ENCODE data around the gene STK10. TPM values are rescaled to one million over a fixed set of nuclear protein-coding genes. Genes with fewer than 3 reads are reported as not detected.
A peak's percentile ranks its signal among the peaks of the same experiment; 100 is the strongest.

Gene STK10
- total RNA-seq, 3 donors from 2014 or later (not counting 1 experiment from before 2014, with no cell fraction given), result 705 to 879 (median 783) TPM

DNA sequence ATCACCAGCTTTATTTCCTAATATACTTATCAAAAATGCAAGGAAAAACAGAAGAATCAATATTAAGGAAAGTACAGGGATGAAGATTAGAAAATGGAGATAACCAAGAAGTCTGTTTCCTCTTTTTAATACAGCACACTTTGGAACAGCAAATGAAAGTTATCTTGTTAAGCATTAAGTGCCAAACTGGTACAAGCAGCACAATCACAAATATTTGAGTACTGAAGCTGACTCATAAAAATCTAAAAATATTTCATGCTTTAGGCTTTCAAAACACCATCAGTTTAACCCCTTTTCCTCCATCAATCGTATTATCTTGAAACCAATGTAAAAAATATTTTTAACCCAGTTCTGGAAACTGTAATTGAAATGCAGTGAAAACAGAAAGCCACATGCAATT is 184.3 kb downstream of the STK10 start:
- peaks cover 64 to 75% of the 10 kb centered on the region in 2 donors for H3K4me1 Mint-ChIP-seq
- no peaks in the 10 kb centered on the region for H3K36me3 Mint-ChIP-seq
- H3K27ac Mint-ChIP-seq, result peak overlapping the region; percentile 63 to 67
- DNase-seq, result no peak
- Histone ChIP-seq H3K9me3 (ENCODE audit: control insufficient read depth, insufficient read depth, low read length) (no peaks in the 10 kb centered on the region), H3K27me3 (ENCODE audit: control insufficient read depth, insufficient read depth, low read length) (no peaks in the 10 kb centered on the region), H3K27ac (ENCODE audit: low read length) (no peak overlapping the region), H3K4me1 (ENCODE audit: control insufficient read depth, insufficient read depth, low read length) (peaks cover 26% of the 10 kb centered on the region), H3K36me3 (ENCODE audit: control insufficient read depth, insufficient read depth, low read length) (no peaks in the 10 kb centered on the region), H3K4me3 (ENCODE audit: low read length) (no peak overlapping the region)
- no peaks in the 10 kb centered on the region for H3K9me3 Mint-ChIP-seq
- TF ChIP-seq, protein P1, sequence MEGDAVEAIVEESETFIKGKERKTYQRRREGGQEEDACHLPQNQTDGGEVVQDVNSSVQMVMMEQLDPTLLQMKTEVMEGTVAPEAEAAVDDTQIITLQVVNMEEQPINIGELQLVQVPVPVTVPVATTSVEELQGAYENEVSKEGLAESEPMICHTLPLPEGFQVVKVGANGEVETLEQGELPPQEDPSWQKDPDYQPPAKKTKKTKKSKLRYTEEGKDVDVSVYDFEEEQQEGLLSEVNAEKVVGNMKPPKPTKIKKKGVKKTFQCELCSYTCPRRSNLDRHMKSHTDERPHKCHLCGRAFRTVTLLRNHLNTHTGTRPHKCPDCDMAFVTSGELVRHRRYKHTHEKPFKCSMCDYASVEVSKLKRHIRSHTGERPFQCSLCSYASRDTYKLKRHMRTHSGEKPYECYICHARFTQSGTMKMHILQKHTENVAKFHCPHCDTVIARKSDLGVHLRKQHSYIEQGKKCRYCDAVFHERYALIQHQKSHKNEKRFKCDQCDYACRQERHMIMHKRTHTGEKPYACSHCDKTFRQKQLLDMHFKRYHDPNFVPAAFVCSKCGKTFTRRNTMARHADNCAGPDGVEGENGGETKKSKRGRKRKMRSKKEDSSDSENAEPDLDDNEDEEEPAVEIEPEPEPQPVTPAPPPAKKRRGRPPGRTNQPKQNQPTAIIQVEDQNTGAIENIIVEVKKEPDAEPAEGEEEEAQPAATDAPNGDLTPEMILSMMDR (IDR thresholded peaks at IDR 0.05), result no peak
- no peaks in the 10 kb centered on the region for H3K27me3 Mint-ChIP-seq (ENCODE audit: low read depth in 2 of 2)
- intact Hi-C loops (cut with micrococcal nuclease), result no loop called here
- 25% methylated on average over 1 of the region's 1 CpG for WGBS (ENCODE audit: insufficient coverage)
- peak overlapping the region; percentile 47 for H3K4me3 Mint-ChIP-seq
- no peak for ATAC-seq

DNA sequence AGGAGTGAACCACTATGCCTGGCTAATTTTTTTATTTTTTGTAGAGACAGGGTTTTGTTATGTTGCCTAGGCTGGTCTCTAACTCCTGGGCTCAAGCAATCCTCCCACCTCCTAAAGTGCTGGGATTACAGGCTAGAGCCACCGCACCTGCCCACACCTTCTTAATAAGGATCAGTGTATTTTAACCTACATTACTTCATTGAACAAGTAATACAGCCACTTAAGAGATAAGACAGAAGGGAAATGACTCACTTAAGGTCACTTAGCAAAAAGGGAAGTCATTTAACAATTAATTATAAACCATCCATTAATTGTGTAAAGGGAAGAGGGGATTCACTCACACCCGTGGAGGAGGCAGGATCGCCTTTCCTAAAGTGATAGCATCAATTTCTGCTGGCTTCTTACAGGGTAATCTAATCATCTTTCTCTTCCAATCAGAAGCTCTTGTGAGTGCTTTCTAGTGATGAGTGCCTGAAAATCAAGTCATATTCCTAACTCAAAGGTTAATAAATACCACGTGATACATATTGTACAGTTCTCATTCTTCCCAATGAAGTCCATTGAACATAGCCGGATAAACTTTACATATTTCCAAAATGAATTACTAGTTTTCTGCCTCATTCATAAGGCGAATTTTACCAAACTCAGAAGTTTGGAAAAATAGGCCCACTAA is 185.0 kb downstream of the STK10 start:
- ATAC-seq, result no peak
- Histone ChIP-seq H3K4me3 (ENCODE audit: low read length) (no peak overlapping the region), H3K27ac (ENCODE audit: low read length) (no peak overlapping the region), H3K9me3 (ENCODE audit: control insufficient read depth, insufficient read depth, low read length) (no peaks in the 10 kb centered on the region), H3K36me3 (ENCODE audit: control insufficient read depth, insufficient read depth, low read length) (no peaks in the 10 kb centered on the region), H3K27me3 (ENCODE audit: control insufficient read depth, insufficient read depth, low read length) (no peaks in the 10 kb centered on the region), H3K4me1 (ENCODE audit: control insufficient read depth, insufficient read depth, low read length) (peaks cover 31% of the 10 kb centered on the region)
- Mint-ChIP-seq H3K27me3 (ENCODE audit: low read depth in 2 of 2) (no peaks in the 10 kb centered on the region), H3K27ac (peak overlapping the region; percentile 63 to 67), H3K9me3 (no peaks in the 10 kb centered on the region), H3K4me3 (peak overlapping the region; percentile 47), H3K4me1 (peaks cover 66 to 76% of the 10 kb centered on the region in 2 donors), H3K36me3 (no peaks in the 10 kb centered on the region)
- TF ChIP-seq, protein P1 (IDR thresholded peaks at IDR 0.05), result no peak
- intact Hi-C loops (cut with micrococcal nuclease), result no loop called here
- DNase-seq, result no peak
- WGBS (ENCODE audit: insufficient coverage), result 94% methylated on average over 4 of the region's 6 CpGs

DNA sequence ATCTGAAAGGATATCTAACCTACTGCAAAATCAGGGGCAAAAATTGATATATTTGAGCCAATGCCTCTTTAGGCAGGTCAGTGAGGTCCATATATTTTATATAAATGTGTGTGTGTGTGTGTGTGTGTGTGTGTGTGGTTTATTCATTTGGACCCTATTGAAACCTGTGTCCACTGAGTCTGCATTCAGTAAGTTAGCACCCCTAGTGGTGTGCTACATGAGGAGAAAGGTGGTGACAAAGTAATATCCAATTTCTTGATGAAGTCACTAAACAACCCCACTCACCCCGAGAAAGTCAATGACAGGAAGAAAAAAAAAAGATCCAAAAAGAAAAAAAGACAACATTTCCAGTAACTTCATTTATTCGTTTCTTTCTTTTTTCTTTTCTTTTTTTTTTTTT is 185.7 kb downstream of the STK10 start:
- peaks cover 67 to 76% of the 10 kb centered on the region in 2 donors for H3K4me1 Mint-ChIP-seq
- Histone ChIP-seq H3K36me3 (ENCODE audit: control insufficient read depth, insufficient read depth, low read length) (no peaks in the 10 kb centered on the region), H3K4me1 (ENCODE audit: control insufficient read depth, insufficient read depth, low read length) (peaks cover 25% of the 10 kb centered on the region), H3K9me3 (ENCODE audit: control insufficient read depth, insufficient read depth, low read length) (no peaks in the 10 kb centered on the region), H3K4me3 (ENCODE audit: low read length) (no peak overlapping the region), H3K27me3 (ENCODE audit: control insufficient read depth, insufficient read depth, low read length) (no peaks in the 10 kb centered on the region), H3K27ac (ENCODE audit: low read length) (no peak overlapping the region)
- H3K4me3 Mint-ChIP-seq, result no peak overlapping the region
- H3K27me3 Mint-ChIP-seq (ENCODE audit: low read depth in 2 of 2), result no peaks in the 10 kb centered on the region
- intact Hi-C loops (cut with micrococcal nuclease), result no loop called here
- 27% methylated on average over 1 of the region's 2 CpGs for WGBS (ENCODE audit: insufficient coverage)
- no peaks in the 10 kb centered on the region for H3K9me3 Mint-ChIP-seq
- no peak for ATAC-seq
- TF ChIP-seq, protein P1 (IDR thresholded peaks at IDR 0.05), result peak; percentile 11
- peak in 1 of 2 donors; percentile 50 for DNase-seq
- no peaks in the 10 kb centered on the region for H3K36me3 Mint-ChIP-seq
- peak overlapping the region; percentile 24 to 63 for H3K27ac Mint-ChIP-seq

DNA sequence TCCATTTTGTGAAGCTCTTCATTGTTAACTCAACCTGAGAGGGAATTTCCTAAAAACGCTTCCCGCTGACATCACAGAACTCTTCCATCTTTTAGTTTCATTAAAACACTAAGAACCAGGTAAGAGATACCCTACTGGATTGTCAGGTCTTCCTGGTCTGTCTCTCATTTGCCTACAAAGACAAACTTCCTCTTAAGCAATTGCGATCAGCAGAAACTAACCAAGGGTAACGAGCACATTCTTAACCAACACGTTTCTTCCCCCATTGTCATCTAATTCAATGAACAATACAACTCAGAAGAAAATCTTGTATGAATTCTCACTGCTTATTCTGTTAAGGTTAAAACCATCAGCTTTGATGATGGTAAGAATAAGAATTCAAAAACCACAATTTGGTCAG is 188.1 kb downstream of the STK10 start:
- no peak for DNase-seq
- 63% methylated on average over 5 of the region's 5 CpGs for WGBS (ENCODE audit: insufficient coverage)
- Histone ChIP-seq H3K27me3 (ENCODE audit: control insufficient read depth, insufficient read depth, low read length) (no peaks in the 10 kb centered on the region), H3K27ac (ENCODE audit: low read length) (peak overlapping the region; percentile 23), H3K4me1 (ENCODE audit: control insufficient read depth, insufficient read depth, low read length) (peaks cover 14% of the 10 kb centered on the region), H3K36me3 (ENCODE audit: control insufficient read depth, insufficient read depth, low read length) (no peaks in the 10 kb centered on the region), H3K4me3 (ENCODE audit: low read length) (no peak overlapping the region), H3K9me3 (ENCODE audit: control insufficient read depth, insufficient read depth, low read length) (no peaks in the 10 kb centered on the region)
- intact Hi-C loops (cut with micrococcal nuclease), result no loop called here
- H3K27ac Mint-ChIP-seq, result peak overlapping the region in 1 of 2 donors; percentile 39
- TF ChIP-seq, protein P1 (IDR thresholded peaks at IDR 0.05), result no peak
- H3K9me3 Mint-ChIP-seq, result no peaks in the 10 kb centered on the region
- no peak for ATAC-seq
- no peak overlapping the region for H3K4me3 Mint-ChIP-seq
- peaks cover 62 to 71% of the 10 kb centered on the region in 2 donors for H3K4me1 Mint-ChIP-seq
- H3K36me3 Mint-ChIP-seq, result no peaks in the 10 kb centered on the region
- no peaks in the 10 kb centered on the region for H3K27me3 Mint-ChIP-seq (ENCODE audit: low read depth in 2 of 2)
